ENCODE measurements around the gene GARRE1.

The GARRE1 gene

DNA sequence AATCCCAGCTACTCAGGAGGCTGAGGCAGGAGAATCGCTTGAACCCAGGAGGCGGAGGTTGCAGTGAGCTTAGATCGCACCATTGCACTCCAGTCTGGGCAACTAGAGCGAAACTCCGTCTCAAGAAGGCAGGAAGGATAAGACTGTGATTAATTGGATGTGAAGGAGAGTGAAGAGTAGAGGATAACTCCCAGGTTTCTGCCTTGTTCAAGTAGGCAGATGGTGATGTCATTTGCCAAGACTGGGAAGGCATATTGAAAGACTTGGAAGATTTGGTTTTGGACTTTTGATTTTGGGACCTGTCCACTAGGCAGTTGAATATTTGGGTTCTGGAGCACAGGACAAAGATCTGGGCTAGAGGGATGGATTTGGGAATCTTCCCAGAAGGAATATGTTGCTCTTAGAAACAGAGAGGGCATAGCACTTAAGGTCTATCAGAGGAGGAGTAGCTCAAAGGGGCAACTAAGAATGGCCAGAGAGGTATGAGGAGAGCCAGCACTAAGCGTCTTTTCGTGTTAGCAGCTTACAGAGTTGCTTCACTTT is 20.0 kb downstream of the GARRE1 start:
- Histone ChIP-seq H3K4ac (ENCODE audit: low read length) (no peak overlapping the region), H3K18ac (ENCODE audit: low read length) (no peak overlapping the region), H2BK5ac (ENCODE audit: low read length) (no peak overlapping the region), H2BK12ac (ENCODE audit: low read length) (no peak overlapping the region), H3K27ac (replicated peaks; ENCODE audit: low read length) (no peak overlapping the region), H3K23ac (ENCODE audit: low read depth, low read length, poor library complexity) (no peak overlapping the region), H3K9me3 (replicated peaks in 1 of 2; ENCODE audit: control insufficient read depth in 2 of 2, insufficient read depth in 1 of 2, low read depth in 1 of 2, low read length in 2 of 2) (peaks cover 0 to 4% of the 10 kb centered on the region in 2 donors), H3K9ac (ENCODE audit: low read depth, low read length, poor library complexity) (no peak overlapping the region), H3K14ac (ENCODE audit: low read length) (no peak overlapping the region), H2BK15ac (ENCODE audit: low read length) (no peak overlapping the region), H3K27me3 (ENCODE audit: control insufficient read depth in 3 of 3, insufficient read depth in 3 of 3, low read depth in 1 of 3, low read length in 3 of 3) (no peaks in the 10 kb centered on the region), H3K79me1 (ENCODE audit: low read depth, low read length) (peaks cover 2% of the 10 kb centered on the region), H2AK5ac (ENCODE audit: low read depth, low read length) (no peak overlapping the region), H4K8ac (ENCODE audit: low read depth, low read length) (no peak overlapping the region), H3K36me3 (replicated peaks in 1 of 2; ENCODE audit: control insufficient read depth in 2 of 2, insufficient read depth in 2 of 2, low read length in 2 of 2) (peaks cover 0 to 30% of the 10 kb centered on the region in 2 donors), H2AFZ (ENCODE audit: low read length) (no peak overlapping the region), H3K4me1 (ENCODE audit: control insufficient read depth in 2 of 2, insufficient read depth in 1 of 2, low read depth in 1 of 2, low read length in 2 of 2) (peaks cover 4 to 7% of the 10 kb centered on the region in 2 donors), H3K4me3 (ENCODE audit: low read length in 2 of 2) (no peak overlapping the region), H4K91ac (ENCODE audit: low read depth, low read length, poor library complexity) (no peak overlapping the region), H2BK120ac (ENCODE audit: low read depth, low read length) (no peak overlapping the region), H3K4me2 (ENCODE audit: insufficient read depth, low read length, poor library complexity, severe bottlenecking) (no peak overlapping the region)
- DNase-seq (ENCODE audit: low spot score), result no peak
- WGBS, 2 donors (ENCODE audit: extremely low coverage in 2 of 2, insufficient read length in 2 of 2, insufficient replicate concordance in 1 of 2), result no CpG with 5 or more reads among the region's 7 CpGs

DNA sequence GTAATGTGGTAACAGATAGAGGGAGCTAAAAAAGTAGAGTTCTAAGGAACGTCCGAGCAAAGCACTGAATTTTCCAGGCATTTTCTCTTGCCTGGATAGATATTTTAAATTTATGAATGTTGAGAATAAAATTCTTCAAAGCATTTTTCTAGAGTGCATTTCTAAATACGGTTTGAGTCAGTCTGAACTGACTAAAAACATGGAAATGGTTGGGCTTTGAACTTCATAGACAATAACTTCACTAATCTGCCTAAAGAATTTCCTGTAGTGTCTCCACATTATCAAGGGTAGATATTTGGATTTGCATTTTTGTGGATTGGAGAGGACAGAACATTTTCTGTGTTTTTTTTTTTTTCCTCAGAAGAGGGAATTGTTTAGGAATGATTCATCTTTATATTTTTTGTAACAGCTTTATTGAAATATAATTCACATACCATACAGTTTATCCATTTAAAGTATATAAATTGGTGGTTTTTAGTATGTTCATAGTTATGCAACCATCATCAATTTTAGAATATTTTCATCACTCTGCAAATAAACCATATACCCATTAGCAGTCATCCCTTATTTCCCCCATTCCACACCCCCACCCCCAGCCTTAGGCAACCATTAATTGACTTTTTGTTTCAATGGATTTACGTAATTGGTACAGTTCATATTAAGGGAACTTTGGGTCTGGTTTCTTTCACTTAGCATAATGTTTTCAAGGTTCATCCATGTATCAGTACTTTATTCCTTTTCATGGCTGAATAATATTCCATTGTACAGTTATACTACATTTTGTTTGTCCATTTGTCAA is 20.7 kb downstream of the GARRE1 start:
- Histone ChIP-seq H2AFZ (ENCODE audit: low read length) (no peak overlapping the region), H2BK5ac (ENCODE audit: low read length) (no peak overlapping the region), H3K14ac (ENCODE audit: low read length) (no peak overlapping the region), H3K27me3 (ENCODE audit: control insufficient read depth in 3 of 3, insufficient read depth in 3 of 3, low read depth in 1 of 3, low read length in 3 of 3) (no peaks in the 10 kb centered on the region), H3K9ac (ENCODE audit: low read depth, low read length, poor library complexity) (no peak overlapping the region), H3K36me3 (replicated peaks in 1 of 2; ENCODE audit: control insufficient read depth in 2 of 2, insufficient read depth in 2 of 2, low read length in 2 of 2) (peaks cover 0 to 30% of the 10 kb centered on the region in 2 donors), H3K23ac (ENCODE audit: low read depth, low read length, poor library complexity) (no peak overlapping the region), H3K9me3 (replicated peaks in 1 of 2; ENCODE audit: control insufficient read depth in 2 of 2, insufficient read depth in 1 of 2, low read depth in 1 of 2, low read length in 2 of 2) (peaks cover 0 to 4% of the 10 kb centered on the region in 2 donors), H3K79me1 (ENCODE audit: low read depth, low read length) (peaks cover 2% of the 10 kb centered on the region), H2BK120ac (ENCODE audit: low read depth, low read length) (no peak overlapping the region), H3K4me1 (ENCODE audit: control insufficient read depth in 2 of 2, insufficient read depth in 1 of 2, low read depth in 1 of 2, low read length in 2 of 2) (peaks cover 4% of the 10 kb centered on the region in 2 donors), H2BK12ac (ENCODE audit: low read length) (no peak overlapping the region), H3K18ac (ENCODE audit: low read length) (no peak overlapping the region), H4K91ac (ENCODE audit: low read depth, low read length, poor library complexity) (no peak overlapping the region), H2AK5ac (ENCODE audit: low read depth, low read length) (no peak overlapping the region), H3K27ac (replicated peaks; ENCODE audit: low read length) (no peak overlapping the region), H3K4me3 (ENCODE audit: low read length in 2 of 2) (no peak overlapping the region), H3K4me2 (ENCODE audit: insufficient read depth, low read length, poor library complexity, severe bottlenecking) (no peak overlapping the region), H3K4ac (ENCODE audit: low read length) (no peak overlapping the region), H2BK15ac (ENCODE audit: low read length) (no peak overlapping the region), H4K8ac (ENCODE audit: low read depth, low read length) (no peak overlapping the region)
- DNase-seq (ENCODE audit: low spot score), result no peak
- no CpG with 5 or more reads among the region's 4 CpGs for WGBS, 2 donors (ENCODE audit: extremely low coverage in 2 of 2, insufficient read length in 2 of 2, insufficient replicate concordance in 1 of 2)

DNA sequence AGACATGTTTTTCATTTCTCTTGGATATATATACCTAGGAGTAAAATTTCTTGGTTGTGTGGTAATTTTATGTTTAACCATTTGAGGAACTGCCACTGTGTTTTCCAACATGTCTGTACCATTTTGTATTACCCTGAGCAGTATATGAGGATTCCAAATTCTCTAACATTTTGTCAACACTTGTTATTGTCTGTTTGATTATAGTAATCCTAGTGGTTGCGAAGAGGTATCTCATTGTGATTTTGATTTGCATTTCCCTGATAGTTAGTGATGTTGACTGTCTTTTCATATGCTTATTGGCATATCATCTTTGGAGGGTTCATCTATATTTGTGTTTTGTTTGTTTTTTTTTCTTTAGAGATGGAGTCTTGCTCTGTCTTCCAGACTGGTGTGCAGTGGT is 21.4 kb downstream of the GARRE1 start:
- H4K8ac ChIP-seq (ENCODE audit: low read depth, low read length), result no peak overlapping the region
- no peak overlapping the region for H2BK5ac ChIP-seq (ENCODE audit: low read length)
- no peaks in the 10 kb centered on the region for H3K4me1 ChIP-seq (ENCODE audit: control insufficient read depth in 2 of 2, insufficient read depth in 1 of 2, low read depth in 1 of 2, low read length in 2 of 2)
- H2BK12ac ChIP-seq (ENCODE audit: low read length), result no peak overlapping the region
- no peaks in the 10 kb centered on the region for H3K27me3 ChIP-seq (ENCODE audit: control insufficient read depth in 3 of 3, insufficient read depth in 3 of 3, low read depth in 1 of 3, low read length in 3 of 3)
- H3K27ac ChIP-seq (replicated peaks; ENCODE audit: low read length), result no peak overlapping the region
- H2BK120ac ChIP-seq (ENCODE audit: low read depth, low read length), result no peak overlapping the region
- no peak overlapping the region for H4K91ac ChIP-seq (ENCODE audit: low read depth, low read length, poor library complexity)
- H3K14ac ChIP-seq (ENCODE audit: low read length), result no peak overlapping the region
- DNase-seq (ENCODE audit: low spot score), result no peak
- H3K4me3 ChIP-seq (ENCODE audit: low read length in 2 of 2), result no peak overlapping the region
- H2AFZ ChIP-seq (ENCODE audit: low read length), result no peak overlapping the region
- H2AK5ac ChIP-seq (ENCODE audit: low read depth, low read length), result no peak overlapping the region
- peaks cover 0 to 30% of the 10 kb centered on the region in 2 donors for H3K36me3 ChIP-seq (replicated peaks in 1 of 2; ENCODE audit: control insufficient read depth in 2 of 2, insufficient read depth in 2 of 2, low read length in 2 of 2)
- no peak overlapping the region for H3K18ac ChIP-seq (ENCODE audit: low read length)
- H2BK15ac ChIP-seq (ENCODE audit: low read length), result no peak overlapping the region
- WGBS, 2 donors (ENCODE audit: extremely low coverage in 2 of 2, insufficient read length in 2 of 2, insufficient replicate concordance in 1 of 2), result no CpG with 5 or more reads among the region's 1 CpG
- no peak overlapping the region for H3K23ac ChIP-seq (ENCODE audit: low read depth, low read length, poor library complexity)
- H3K4me2 ChIP-seq (ENCODE audit: insufficient read depth, low read length, poor library complexity, severe bottlenecking), result no peak overlapping the region
- H3K9me3 ChIP-seq (replicated peaks in 1 of 2; ENCODE audit: control insufficient read depth in 2 of 2, insufficient read depth in 1 of 2, low read depth in 1 of 2, low read length in 2 of 2), result peaks cover 0 to 4% of the 10 kb centered on the region in 2 donors
- H3K9ac ChIP-seq (ENCODE audit: low read depth, low read length, poor library complexity), result no peak overlapping the region
- no peak overlapping the region for H3K4ac ChIP-seq (ENCODE audit: low read length)
- H3K79me1 ChIP-seq (ENCODE audit: low read depth, low read length), result no peaks in the 10 kb centered on the region

DNA sequence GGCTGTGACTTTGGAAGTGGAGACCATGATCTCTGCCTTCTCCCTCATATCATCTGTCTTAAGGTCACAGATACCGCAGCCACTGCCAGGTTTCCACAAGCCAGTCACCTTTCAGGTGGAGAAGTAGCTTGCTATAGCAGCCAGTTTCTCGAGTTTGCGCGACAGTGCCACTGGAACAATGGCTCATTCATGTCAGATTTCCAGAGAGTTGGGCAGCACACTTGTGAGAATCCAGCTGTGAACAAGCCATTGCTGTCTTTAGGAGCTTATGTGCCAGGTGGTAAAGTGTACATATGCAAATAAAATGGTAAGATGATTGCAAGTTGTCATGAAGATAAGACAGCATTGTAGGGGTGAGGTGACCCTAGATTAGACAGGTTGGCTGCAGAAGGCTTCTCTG is 22.3 kb downstream of the GARRE1 start:
- Histone ChIP-seq H3K79me1 (ENCODE audit: low read depth, low read length) (no peaks in the 10 kb centered on the region), H2BK120ac (ENCODE audit: low read depth, low read length) (no peak overlapping the region), H3K9me3 (replicated peaks in 1 of 2; ENCODE audit: control insufficient read depth in 2 of 2, insufficient read depth in 1 of 2, low read depth in 1 of 2, low read length in 2 of 2) (peaks cover 0 to 4% of the 10 kb centered on the region in 2 donors), H3K18ac (ENCODE audit: low read length) (no peak overlapping the region), H3K4ac (ENCODE audit: low read length) (no peak overlapping the region), H4K91ac (ENCODE audit: low read depth, low read length, poor library complexity) (no peak overlapping the region), H3K27ac (replicated peaks; ENCODE audit: low read length) (no peak overlapping the region), H3K14ac (ENCODE audit: low read length) (no peak overlapping the region), H2BK15ac (ENCODE audit: low read length) (no peak overlapping the region), H3K9ac (ENCODE audit: low read depth, low read length, poor library complexity) (no peak overlapping the region), H3K4me1 (ENCODE audit: control insufficient read depth in 2 of 2, insufficient read depth in 1 of 2, low read depth in 1 of 2, low read length in 2 of 2) (no peaks in the 10 kb centered on the region), H2BK5ac (ENCODE audit: low read length) (no peak overlapping the region), H2BK12ac (ENCODE audit: low read length) (no peak overlapping the region), H3K23ac (ENCODE audit: low read depth, low read length, poor library complexity) (no peak overlapping the region), H3K27me3 (ENCODE audit: control insufficient read depth in 3 of 3, insufficient read depth in 3 of 3, low read depth in 1 of 3, low read length in 3 of 3) (no peaks in the 10 kb centered on the region), H3K4me2 (ENCODE audit: insufficient read depth, low read length, poor library complexity, severe bottlenecking) (no peak overlapping the region), H2AFZ (ENCODE audit: low read length) (no peak overlapping the region), H4K8ac (ENCODE audit: low read depth, low read length) (no peak overlapping the region), H3K4me3 (ENCODE audit: low read length in 2 of 2) (no peak overlapping the region), H2AK5ac (ENCODE audit: low read depth, low read length) (no peak overlapping the region), H3K36me3 (replicated peaks in 1 of 2; ENCODE audit: control insufficient read depth in 2 of 2, insufficient read depth in 2 of 2, low read length in 2 of 2) (peaks cover 0 to 31% of the 10 kb centered on the region in 2 donors)
- no CpG with 5 or more reads among the region's 4 CpGs for WGBS, 2 donors (ENCODE audit: extremely low coverage in 2 of 2, insufficient read length in 2 of 2, insufficient replicate concordance in 1 of 2)
- no peak for DNase-seq (ENCODE audit: low spot score)
